Measurements from ENCODE around the gene SERGEF.
"Not testable (repeated sequence)": the region's sequence is repeated elsewhere in the genome, so short reads cannot be mapped to it uniquely, and the experiment has no call there.

Gene SERGEF

DNA sequence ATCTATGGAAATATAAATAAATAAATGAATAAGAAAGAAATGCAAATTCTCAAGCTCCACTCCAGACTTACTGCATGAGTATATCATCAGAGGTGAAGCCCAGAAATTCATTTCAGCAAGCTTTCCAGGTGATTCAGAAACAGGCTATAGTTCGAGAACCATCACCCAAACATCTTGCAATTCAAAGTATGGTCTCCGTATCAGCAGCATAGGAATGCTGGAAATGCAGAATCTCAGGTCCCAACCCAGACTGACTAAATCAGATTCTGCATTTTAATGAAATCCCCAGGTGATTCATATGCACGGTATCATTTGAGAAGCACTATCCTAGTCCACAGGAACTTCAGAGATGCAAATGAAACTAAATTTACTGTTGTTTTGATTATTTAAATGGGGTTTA is 95.3 kb downstream of the SERGEF start:
- in situ Hi-C loops (cut with HindIII; ENCODE audit: low sequenced_read_pairs), result no loop called here

- in situ Hi-C loops (cut with HindIII; ENCODE audit: low sequenced_read_pairs), result no loop called here
Measured at GRCh38 chr11:17915500-17916143, 97.2 kb downstream of the SERGEF start.

DNA sequence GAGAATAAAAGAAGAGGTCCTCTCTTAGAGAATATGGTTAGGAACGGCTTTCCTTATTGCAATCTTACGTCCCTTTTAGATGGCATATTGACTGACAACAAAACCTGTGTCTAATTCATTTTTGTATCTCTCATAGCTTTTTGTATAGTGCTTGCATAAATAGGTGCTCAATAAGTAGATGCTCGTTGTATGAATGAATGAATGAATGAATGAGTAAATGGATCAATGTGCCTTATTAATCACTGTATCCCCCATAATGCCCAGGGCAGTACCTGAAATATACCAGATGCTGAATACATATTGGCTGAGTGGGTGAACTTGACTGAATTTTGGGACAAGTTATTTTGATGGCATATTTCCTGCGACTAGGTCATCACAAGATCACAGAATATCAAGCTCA is 97.9 kb downstream of the SERGEF start:
- in situ Hi-C loops (cut with HindIII; ENCODE audit: low sequenced_read_pairs), result no loop called here

GRCh38 chr11:17907046-17907445 is 105.8 kb downstream of the SERGEF start:
- in situ Hi-C loops (cut with HindIII; ENCODE audit: low sequenced_read_pairs), result no loop called here

DNA sequence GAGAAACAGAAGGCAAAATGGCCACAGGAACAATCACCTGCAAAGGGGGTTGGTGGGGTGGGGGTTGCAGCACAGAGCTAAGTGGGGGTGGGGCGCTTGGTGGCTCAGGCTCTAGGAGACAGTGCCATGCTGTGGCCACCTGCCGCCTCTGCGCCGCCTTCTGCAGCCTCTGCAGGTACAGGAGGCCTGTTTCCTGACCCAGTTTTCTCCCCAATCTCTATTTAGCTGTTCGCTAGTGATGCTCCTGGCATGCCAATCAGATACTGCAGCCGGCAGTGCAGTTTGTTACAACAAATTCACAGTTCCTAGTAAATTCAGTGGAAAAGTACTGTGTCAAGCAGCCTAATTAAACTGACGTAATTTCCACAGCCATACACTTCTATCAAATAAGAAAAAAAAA is 106.4 kb downstream of the SERGEF start:
- in situ Hi-C loops (cut with HindIII; ENCODE audit: low sequenced_read_pairs), result no loop called here

- in situ Hi-C loops (cut with HindIII; ENCODE audit: low sequenced_read_pairs), result no loop called here
Measured at GRCh38 chr11:17905477-17905876, 107.4 kb downstream of the SERGEF start.

DNA sequence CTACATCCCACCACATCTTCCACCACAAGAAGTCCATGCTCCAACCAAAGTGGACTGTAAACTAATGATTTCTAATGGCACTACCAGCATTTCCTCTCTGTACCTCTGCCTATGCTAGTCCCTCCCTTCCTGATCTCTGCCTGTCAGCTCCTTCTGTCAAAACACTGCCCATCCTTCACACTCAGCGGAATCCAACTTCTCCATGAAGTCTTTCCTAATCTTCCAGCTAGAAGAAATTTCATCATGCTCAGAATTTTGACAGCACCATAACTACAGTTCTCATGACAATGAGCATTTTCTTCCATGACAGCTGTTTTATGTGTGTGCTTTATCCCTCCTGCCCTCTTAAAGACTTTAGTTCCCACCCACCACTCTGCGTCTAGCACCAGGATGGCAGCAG is 111.4 kb downstream of the SERGEF start:
- in situ Hi-C loops (cut with HindIII; ENCODE audit: low sequenced_read_pairs), result no loop called here

DNA sequence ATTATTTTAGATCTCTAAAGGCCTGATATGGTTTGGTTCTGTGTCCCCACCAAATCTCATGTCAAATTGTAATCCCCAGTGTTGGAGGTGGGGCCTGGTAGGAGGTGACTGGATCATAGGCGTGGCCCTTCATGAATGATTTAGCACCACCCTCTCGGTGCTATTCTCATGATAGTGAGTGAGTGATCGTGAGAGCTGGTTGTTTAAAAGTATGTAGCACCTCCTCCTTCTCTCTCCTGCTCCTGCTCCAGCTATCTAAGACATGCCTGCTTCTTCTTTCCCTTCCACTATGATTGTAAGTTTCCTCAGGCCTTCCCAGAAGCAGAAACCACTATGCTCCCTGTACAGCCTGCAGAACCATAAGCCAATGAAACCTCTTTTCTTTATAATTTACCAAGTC is 114.1 kb downstream of the SERGEF start:
- in situ Hi-C loops (cut with HindIII; ENCODE audit: low sequenced_read_pairs), result no loop called here

DNA sequence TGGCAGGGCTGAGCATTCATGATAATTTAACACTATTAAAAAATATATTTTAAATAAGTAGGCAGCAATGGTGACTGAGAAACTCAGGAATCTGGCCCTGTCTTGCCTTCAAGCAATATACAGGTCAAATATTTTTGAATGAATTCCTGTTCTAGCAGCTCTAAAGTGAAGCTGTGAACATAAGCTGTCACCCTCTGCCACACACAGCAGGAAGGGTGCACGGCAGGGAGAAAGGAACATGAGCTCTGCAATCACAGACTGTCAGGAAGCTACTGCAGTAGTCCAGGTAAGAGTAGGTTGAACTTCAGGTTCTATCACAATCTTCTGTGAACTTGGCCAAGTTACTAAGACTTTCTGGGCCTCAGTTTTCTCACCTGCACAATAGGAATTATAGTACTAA is 114.8 kb downstream of the SERGEF start:
- in situ Hi-C loops (cut with HindIII; ENCODE audit: low sequenced_read_pairs), result no loop called here

DNA sequence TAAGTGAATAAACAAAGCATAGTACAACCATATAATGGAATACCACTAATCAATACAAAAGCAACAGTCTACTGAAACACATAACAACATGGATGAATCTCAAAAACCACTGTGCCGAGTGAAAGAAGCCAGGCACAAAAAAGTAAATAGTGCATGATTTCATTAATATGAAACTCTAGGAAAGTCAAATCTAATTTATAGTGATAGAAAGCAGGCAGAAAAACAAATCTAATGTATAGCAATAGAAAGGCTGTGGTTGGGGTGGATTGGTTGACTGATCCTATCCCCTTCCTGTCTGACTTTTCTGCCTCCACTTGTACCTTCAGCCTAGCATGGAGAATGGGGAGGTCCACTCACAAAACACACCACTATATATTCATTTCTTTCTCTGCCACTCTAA is 115.4 kb downstream of the SERGEF start:
- in situ Hi-C loops (cut with HindIII; ENCODE audit: low sequenced_read_pairs), result no loop called here

DNA sequence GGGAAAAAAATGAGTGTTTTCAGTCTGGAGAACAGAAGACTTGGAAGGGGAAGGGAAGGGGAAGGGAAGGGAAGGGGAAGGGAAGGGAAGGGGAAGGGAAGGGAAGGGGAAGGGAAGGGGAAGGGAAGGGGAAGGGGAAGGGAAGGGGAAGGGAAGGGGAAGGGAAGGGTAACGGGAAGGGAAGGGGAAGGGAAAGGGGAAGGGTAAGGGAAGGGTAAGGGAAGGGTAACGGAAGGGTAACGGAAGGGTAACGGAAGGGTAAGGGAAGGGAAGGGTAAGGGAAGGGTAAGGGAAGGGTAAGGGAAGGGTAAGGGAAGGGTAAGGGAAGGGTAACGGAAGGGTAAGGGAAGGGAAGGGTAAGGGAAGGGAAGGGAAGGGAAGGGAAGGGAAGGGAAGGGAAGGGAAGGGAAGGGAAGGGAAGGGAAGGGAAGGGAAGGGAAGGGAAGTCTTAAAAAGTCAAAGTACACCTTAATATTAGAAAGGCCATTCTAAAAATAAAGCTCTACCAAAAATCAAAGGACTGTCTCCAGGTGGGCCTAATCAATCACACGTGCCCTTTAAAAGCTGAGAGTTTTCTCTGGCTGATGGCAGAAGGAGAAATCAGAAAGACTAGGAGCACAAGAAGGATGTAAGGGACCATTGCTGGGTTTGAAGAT is 116.2 kb downstream of the SERGEF start:
- in situ Hi-C loops (cut with HindIII; ENCODE audit: low sequenced_read_pairs), result not testable (repeated sequence)

- in situ Hi-C loops (cut with HindIII; ENCODE audit: low sequenced_read_pairs), result no loop called here
Measured at GRCh38 chr11:17894929-17895658, 117.8 kb downstream of the SERGEF start.

DNA sequence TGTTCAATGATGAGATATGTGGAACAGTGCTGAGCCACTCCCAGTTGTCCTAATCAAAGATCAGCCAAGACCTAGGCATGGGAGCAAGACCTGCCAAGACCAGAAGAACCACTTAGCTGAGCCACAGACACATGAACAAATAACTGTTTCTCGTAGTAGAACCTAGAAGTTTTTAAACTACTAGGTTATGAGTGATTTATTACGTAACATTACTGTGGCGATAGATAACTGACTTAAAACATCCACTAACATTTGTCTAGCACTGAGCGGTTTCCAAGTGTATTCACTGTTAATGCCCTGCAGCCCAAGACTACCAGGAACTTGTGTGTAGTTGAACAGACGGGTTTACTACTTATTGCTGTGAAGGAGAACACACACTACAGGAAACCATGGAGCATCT is 120.4 kb downstream of the SERGEF start:
- in situ Hi-C loops (cut with HindIII; ENCODE audit: low sequenced_read_pairs), result no loop called here

- in situ Hi-C loops (cut with HindIII; ENCODE audit: low sequenced_read_pairs), result no loop called here
Measured at GRCh38 chr11:17890325-17890724, 122.5 kb downstream of the SERGEF start.

- in situ Hi-C loops (cut with HindIII; ENCODE audit: low sequenced_read_pairs), result no loop called here
Measured at GRCh38 chr11:17887779-17888178, 125.1 kb downstream of the SERGEF start.

DNA sequence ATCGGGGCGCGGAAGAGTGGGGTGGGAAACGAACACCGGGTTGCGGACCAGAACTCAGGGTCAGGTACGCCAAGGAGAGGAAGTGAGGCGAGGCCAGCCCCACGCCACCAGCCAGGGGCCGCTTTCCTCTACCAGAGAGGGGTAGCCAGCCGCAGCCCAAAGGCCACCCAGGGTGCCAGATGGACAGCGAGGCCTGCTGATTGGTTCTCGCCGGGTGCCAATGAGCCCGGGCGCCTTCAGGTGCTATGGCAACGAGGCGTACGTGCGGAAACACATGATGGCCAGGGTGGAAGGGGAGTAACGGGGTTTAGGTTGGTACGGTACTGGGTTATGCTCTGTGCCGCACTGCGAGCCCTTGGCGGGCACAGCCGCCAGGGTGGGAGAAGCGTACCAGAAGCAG is 128.9 kb downstream of the SERGEF start:
- in situ Hi-C loops (cut with HindIII; ENCODE audit: low sequenced_read_pairs), result no loop called here

DNA sequence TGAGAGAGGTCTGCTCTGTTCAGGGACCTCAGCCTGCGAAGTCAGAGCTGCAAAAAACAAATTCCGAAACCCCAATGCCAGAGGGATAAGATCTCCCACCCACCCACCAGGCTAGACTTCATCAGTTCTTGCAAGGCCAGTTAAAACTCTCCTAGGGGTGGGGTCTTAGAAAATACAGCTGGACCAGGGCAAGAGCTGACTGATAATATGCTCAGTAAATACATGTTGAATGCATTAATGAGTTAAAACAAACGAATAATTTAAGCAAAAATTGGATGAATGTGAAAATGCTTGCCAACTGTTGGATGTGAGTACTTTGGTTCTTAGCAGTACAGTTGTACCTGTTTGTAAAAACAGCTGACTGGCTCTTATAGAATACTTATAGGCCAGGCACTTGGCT is 129.8 kb downstream of the SERGEF start:
- in situ Hi-C loops (cut with HindIII; ENCODE audit: low sequenced_read_pairs), result no loop called here

- in situ Hi-C loops (cut with HindIII; ENCODE audit: low sequenced_read_pairs), result no loop called here
Measured at GRCh38 chr11:17878743-17879142, 134.1 kb downstream of the SERGEF start.

DNA sequence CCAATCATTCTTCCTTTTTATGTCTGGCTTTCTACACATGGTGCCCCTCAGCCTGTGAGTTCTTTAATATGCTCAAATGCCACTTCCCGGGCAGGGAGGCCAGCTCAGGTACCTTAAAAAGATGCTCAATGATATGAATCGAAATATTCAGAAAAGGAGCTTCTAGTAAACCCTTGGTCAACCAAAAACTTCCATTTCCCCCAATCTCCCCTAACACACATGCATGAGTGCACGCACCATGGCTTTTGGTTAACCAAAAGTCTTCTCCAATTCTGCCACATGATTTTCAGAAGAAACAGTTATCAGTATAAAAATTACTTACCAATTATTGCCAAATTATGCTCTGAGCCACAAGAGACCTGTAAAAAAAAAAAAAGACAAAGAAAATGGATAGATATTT is 135.0 kb downstream of the SERGEF start:
- in situ Hi-C loops (cut with HindIII; ENCODE audit: low sequenced_read_pairs), result no loop called here

DNA sequence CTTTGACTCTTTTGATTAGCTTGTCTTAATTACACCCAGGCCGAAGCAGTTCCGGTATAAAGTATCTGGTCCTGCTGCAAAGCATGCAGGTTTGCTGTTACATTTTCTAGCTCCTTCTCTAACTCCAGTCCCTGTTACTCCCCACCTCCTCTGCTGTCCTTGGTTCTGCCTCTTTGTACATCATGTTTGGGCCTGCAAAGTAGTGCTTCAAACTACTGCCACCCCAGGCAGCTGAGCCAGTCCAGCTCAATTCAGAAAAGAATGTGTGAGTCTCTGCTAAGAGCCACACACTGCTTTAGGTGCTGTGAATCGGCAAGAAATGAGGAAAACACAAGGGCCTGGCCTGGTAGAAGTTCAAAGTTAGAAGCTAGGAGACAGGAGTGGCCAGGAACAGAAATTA is 136.0 kb downstream of the SERGEF start:
- in situ Hi-C loops (cut with HindIII; ENCODE audit: low sequenced_read_pairs), result no loop called here

DNA sequence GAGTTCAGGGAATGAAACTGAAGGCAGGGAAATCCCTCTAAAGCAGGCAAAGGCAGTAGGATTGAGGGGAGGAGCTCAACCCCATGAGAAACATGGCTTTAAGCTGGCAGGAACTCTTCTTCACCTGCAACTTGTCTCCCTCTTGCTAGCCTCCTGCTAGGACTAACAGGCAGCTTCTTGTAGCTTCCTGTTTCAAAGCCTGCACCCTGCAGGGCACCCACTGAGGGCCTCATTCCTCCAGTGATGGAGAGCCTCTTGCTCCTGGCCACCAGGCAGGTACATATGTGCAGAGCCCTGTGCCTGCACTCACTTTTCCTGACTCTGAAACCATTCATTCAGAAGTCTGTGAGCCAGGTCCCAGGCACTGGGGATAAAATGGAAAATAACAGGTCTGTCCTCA is 137.0 kb downstream of the SERGEF start:
- in situ Hi-C loops (cut with HindIII; ENCODE audit: low sequenced_read_pairs), result no loop called here

GRCh38 chr11:17873586-17873985 is 139.3 kb downstream of the SERGEF start:
- in situ Hi-C loops (cut with HindIII; ENCODE audit: low sequenced_read_pairs), result no loop called here

Measured in DLD1 (cell line).